ENCODE measurements around the gene RPN2. TPM values are rescaled to one million over a fixed set of nuclear protein-coding genes. Genes with fewer than 3 reads are reported as not detected.
A peak's percentile ranks its signal among the peaks of the same experiment; 100 is the strongest.

The RPN2 gene
- total RNA-seq = 167 and 168 TPM in 2 replicates
- long read RNA-seq, transcript RPN2-201 (17 exons, 2,515 nt) = major isoform, 2,286 of 2,616 reads
- long read RNA-seq, partial matches to known transcripts = 145 of 2,616 reads
- long read RNA-seq, other reads (novel, unspliced or antisense) = 185 of 2,616 reads

DNA sequence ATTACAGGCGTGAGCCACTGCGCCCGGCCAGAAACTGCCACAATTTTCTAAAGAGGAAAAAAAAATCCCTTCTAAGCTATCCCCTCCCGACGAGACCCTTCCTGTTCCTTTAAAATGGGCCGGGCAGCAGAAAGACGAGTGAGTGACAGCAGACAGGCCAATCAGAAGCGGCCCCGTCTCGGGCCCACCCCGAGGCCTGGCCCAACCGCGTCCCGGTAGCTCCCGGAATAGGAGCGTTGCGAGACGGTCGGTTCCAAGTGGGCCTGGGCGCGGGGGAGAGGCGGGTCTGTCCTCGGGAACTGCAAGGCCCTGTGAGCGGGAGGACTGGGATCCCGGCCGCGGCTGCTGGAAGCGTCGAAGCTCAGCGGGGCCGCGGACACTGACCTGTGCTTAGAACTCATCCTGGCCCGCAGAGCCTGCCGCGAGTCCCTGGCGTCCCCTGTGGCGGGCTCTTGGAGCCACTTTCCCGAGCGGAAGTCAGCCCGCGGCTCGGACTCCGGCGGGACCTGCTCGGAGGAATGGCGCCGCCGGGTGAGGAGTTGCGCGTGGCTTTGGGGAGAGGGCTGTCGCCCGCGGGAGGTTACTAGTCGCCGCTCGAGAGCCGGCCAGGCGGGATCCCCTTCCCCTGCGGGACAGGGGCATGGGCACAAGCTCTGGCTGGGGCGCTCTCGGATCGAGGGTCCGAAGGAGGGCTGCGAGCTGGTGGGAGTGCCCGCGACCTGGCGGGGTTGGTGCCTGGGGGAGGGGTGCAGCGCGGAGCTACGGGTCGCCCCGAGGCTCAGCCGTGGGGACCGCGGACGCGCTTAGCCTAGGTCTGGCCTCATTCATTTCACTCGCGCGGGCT lies at the start of gene RPN2, which contains the start of gene MROH8:
TSS of gene RPN2 (plus strand) at position 492 of the 844 bp plus-strand sequence. CDS start at position 519, 27 bp downstream.
TSS of gene MROH8 (minus strand) at position 710 of the 844 bp plus-strand sequence.
- Mint-ChIP-seq H3K27ac (ENCODE audit: unreplicated experiment) (peak within 1 kb of the TSS; percentile 99), H3K9me3 (ENCODE audit: unreplicated experiment) (no peaks in the 10 kb centered on the region), H3K4me1 (ENCODE audit: unreplicated experiment) (peaks cover 26% of the 10 kb centered on the region), H3K4me3 (ENCODE audit: unreplicated experiment) (peak within 1 kb of the TSS; percentile 95), H3K27me3 (ENCODE audit: unreplicated experiment) (no peaks in the 10 kb centered on the region), H3K36me3 (ENCODE audit: unreplicated experiment) (peaks cover 3% of the 10 kb centered on the region)
- DNase-seq (ENCODE audit: extremely low spot score, unreplicated experiment) = peak; percentile 99
- TF ChIP-seq CTCF (IDR thresholded peaks at IDR 0.05) = no peak

- H3K4me3 Mint-ChIP-seq (ENCODE audit: unreplicated experiment) = no peak overlapping the region
- no peaks in the 10 kb centered on the region for H3K36me3 Mint-ChIP-seq (ENCODE audit: unreplicated experiment)
- TF ChIP-seq CTCF (IDR thresholded peaks at IDR 0.05) = no peak
- no peaks in the 10 kb centered on the region for H3K9me3 Mint-ChIP-seq (ENCODE audit: unreplicated experiment)
- peaks cover 11% of the 10 kb centered on the region for H3K4me1 Mint-ChIP-seq (ENCODE audit: unreplicated experiment)
- no peak for DNase-seq (ENCODE audit: extremely low spot score, unreplicated experiment)
- no peaks in the 10 kb centered on the region for H3K27me3 Mint-ChIP-seq (ENCODE audit: unreplicated experiment)
- peak overlapping the region; percentile 45 for H3K27ac Mint-ChIP-seq (ENCODE audit: unreplicated experiment)
These were observed 47.6 kb upstream of the RPN2 start for GRCh38 chr20:37131486-37131885.

DNA sequence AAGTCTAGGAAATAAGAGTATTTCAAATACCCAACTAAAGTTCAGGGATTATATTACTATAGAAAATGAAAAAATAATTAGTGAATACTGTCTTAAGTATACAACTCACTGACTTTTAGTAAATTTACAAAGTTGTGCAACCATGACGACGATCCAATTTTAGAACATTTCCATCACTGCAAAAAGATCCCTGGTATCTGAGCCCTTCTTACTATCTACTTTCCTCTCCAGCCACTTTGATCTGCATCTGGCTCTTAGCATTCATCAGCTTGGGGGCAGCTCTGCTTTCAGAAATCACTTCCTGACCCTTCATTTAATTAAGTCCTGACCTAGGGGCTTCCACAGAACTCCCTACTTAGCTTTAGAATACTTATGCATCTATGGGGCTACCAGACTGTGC lies 45.2 kb upstream of the RPN2 start:
- Mint-ChIP-seq H3K4me3 (ENCODE audit: unreplicated experiment) (no peak overlapping the region), H3K4me1 (ENCODE audit: unreplicated experiment) (peaks cover 11% of the 10 kb centered on the region), H3K36me3 (ENCODE audit: unreplicated experiment) (no peaks in the 10 kb centered on the region), H3K9me3 (ENCODE audit: unreplicated experiment) (no peaks in the 10 kb centered on the region), H3K27me3 (ENCODE audit: unreplicated experiment) (no peaks in the 10 kb centered on the region), H3K27ac (ENCODE audit: unreplicated experiment) (no peak overlapping the region)
- TF ChIP-seq CTCF (IDR thresholded peaks at IDR 0.05) = no peak
- no peak for DNase-seq (ENCODE audit: extremely low spot score, unreplicated experiment)

- no peak for DNase-seq (ENCODE audit: extremely low spot score, unreplicated experiment)
- Mint-ChIP-seq H3K4me3 (ENCODE audit: unreplicated experiment) (no peak overlapping the region), H3K9me3 (ENCODE audit: unreplicated experiment) (no peaks in the 10 kb centered on the region), H3K4me1 (ENCODE audit: unreplicated experiment) (peaks cover under 1% of the 10 kb centered on the region), H3K27me3 (ENCODE audit: unreplicated experiment) (no peaks in the 10 kb centered on the region), H3K27ac (ENCODE audit: unreplicated experiment) (no peak overlapping the region), H3K36me3 (ENCODE audit: unreplicated experiment) (no peaks in the 10 kb centered on the region)
- TF ChIP-seq CTCF (IDR thresholded peaks at IDR 0.05) = no peak
These were observed 41.6 kb upstream of the RPN2 start for GRCh38 chr20:37137547-37137946.

- no peak for TF ChIP-seq CTCF (IDR thresholded peaks at IDR 0.05)
- Mint-ChIP-seq H3K27me3 (ENCODE audit: unreplicated experiment) (no peaks in the 10 kb centered on the region), H3K9me3 (ENCODE audit: unreplicated experiment) (no peaks in the 10 kb centered on the region), H3K4me1 (ENCODE audit: unreplicated experiment) (peaks cover 5% of the 10 kb centered on the region), H3K36me3 (ENCODE audit: unreplicated experiment) (no peaks in the 10 kb centered on the region), H3K4me3 (ENCODE audit: unreplicated experiment) (no peak overlapping the region), H3K27ac (ENCODE audit: unreplicated experiment) (no peak overlapping the region)
- no peak for DNase-seq (ENCODE audit: extremely low spot score, unreplicated experiment)
These were observed 36.4 kb upstream of the RPN2 start for GRCh38 chr20:37142708-37143107.
